Parathyroid adenoma (tissue), 2 donors: ENCODE data around the gene ANKRD17.
"Not testable (repeated sequence)": the region's sequence is repeated elsewhere in the genome, so short reads cannot be mapped to it uniquely, and the experiment has no call there.

Experiments
- H2AFZ ChIP-seq: fragments of 300-600 bp; sonication (generic); one replicate; pipeline ENCODE4 v1.7.0; 2017; ENCODE audit warnings: antibody characterized with exemption, mild to moderate bottlenecking
- H3K27ac ChIP-seq: fragments of 300-600 bp; sonication (generic); one replicate; pipeline ENCODE4 v1.7.0; 2017
- H3K27me3 ChIP-seq: fragments of 300-600 bp; sonication (generic); one replicate; pipeline ENCODE4 v1.7.0; 2017; ENCODE audit warnings: low read length; ENCODE audit not compliant: control insufficient read depth, insufficient read depth
- H3K36me3 ChIP-seq: fragments of 300-600 bp; sonication (generic); one replicate; pipeline ENCODE4 v1.7.0; 2017; ENCODE audit warnings: low read length; ENCODE audit not compliant: control insufficient read depth, insufficient read depth
- H3K4me1 ChIP-seq: fragments of 300-600 bp; sonication (generic); one replicate; pipeline ENCODE4 v1.7.0; 2017; ENCODE audit warnings: control low read depth
- H3K4me2 ChIP-seq: fragments of 300-600 bp; sonication (generic); one replicate; pipeline ENCODE4 v1.7.0; 2017; ENCODE audit warnings: low read length
- H3K4me3 ChIP-seq: fragments of 300-600 bp; sonication (generic); one replicate; pipeline ENCODE4 v1.7.0; 2017; ENCODE audit warnings: low read depth, low read length
- H3K79me2 ChIP-seq: fragments of 300-600 bp; sonication (generic); one replicate; pipeline ENCODE4 v1.7.0; 2017; ENCODE audit warnings: control low read depth
- H3K9ac ChIP-seq: fragments of 300-600 bp; sonication (generic); one replicate; pipeline ENCODE4 v1.7.0; 2017; ENCODE audit warnings: mild to moderate bottlenecking
- H3K9me3 ChIP-seq: fragments of 300-600 bp; sonication (generic); one replicate; pipeline ENCODE4 v1.7.0; 2017; ENCODE audit warnings: low read length; ENCODE audit not compliant: control insufficient read depth
- TF ChIP-seq, protein P1 (sequence below): fragments of 300-600 bp; sonication (generic); IDR thresholded peaks from one replicate; pipeline ENCODE4 v1.7.0; 2017; ENCODE audit warnings: antibody characterized with exemption, mild to moderate bottlenecking
- donor health status: primary hyperparathyroidism.

The ANKRD17 gene

GRCh38 chr4:73267050-73267449 lies 8.5 kb upstream of the ANKRD17 start:
- no peaks in the 10 kb centered on the region for H3K36me3 ChIP-seq
- H2AFZ ChIP-seq, result no peak overlapping the region
- no peak overlapping the region for H3K4me2 ChIP-seq
- H3K9me3 ChIP-seq, result no peaks in the 10 kb centered on the region
- H3K79me2 ChIP-seq, result no peaks in the 10 kb centered on the region
- no peak overlapping the region for H3K9ac ChIP-seq
- TF ChIP-seq, protein P1, sequence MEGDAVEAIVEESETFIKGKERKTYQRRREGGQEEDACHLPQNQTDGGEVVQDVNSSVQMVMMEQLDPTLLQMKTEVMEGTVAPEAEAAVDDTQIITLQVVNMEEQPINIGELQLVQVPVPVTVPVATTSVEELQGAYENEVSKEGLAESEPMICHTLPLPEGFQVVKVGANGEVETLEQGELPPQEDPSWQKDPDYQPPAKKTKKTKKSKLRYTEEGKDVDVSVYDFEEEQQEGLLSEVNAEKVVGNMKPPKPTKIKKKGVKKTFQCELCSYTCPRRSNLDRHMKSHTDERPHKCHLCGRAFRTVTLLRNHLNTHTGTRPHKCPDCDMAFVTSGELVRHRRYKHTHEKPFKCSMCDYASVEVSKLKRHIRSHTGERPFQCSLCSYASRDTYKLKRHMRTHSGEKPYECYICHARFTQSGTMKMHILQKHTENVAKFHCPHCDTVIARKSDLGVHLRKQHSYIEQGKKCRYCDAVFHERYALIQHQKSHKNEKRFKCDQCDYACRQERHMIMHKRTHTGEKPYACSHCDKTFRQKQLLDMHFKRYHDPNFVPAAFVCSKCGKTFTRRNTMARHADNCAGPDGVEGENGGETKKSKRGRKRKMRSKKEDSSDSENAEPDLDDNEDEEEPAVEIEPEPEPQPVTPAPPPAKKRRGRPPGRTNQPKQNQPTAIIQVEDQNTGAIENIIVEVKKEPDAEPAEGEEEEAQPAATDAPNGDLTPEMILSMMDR, result no peak
- H3K4me1 ChIP-seq, result no peaks in the 10 kb centered on the region
- no peak overlapping the region for H3K27ac ChIP-seq
- H3K4me3 ChIP-seq, result no peak overlapping the region
- no peaks in the 10 kb centered on the region for H3K27me3 ChIP-seq

GRCh38 chr4:73259571-73260090 lies 1.0 kb upstream of the ANKRD17 start:
- peaks cover 3% of the 10 kb centered on the region for H3K4me1 ChIP-seq
- H3K79me2 ChIP-seq, result peaks cover 5% of the 10 kb centered on the region
- H3K4me3 ChIP-seq, result peak overlapping the region; percentile 96
- peak overlapping the region; percentile 99 for H3K27ac ChIP-seq
- peak overlapping the region; percentile 91 for H3K9ac ChIP-seq
- H3K9me3 ChIP-seq, result no peaks in the 10 kb centered on the region
- H3K36me3 ChIP-seq, result no peaks in the 10 kb centered on the region
- H3K27me3 ChIP-seq, result no peaks in the 10 kb centered on the region
- peak overlapping the region; percentile 92 for H2AFZ ChIP-seq
- peak overlapping the region; percentile 64 for H3K4me2 ChIP-seq
- TF ChIP-seq, protein P1, result no peak

DNA sequence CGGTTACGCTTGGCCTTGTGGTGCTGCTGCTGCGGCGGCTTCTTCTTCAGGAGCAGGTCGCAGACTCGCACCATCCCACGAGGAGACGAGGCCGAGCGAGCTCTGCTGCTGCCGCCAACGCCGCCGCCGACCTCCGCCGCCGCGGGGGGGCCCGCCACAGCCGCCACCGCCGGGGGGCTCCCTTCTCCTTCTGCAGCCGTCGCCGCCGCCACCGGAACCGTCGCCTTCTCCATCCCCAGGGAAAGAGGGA lies 237 bp downstream of the ANKRD17 start:
- H3K4me1 ChIP-seq, result peaks cover 3% of the 10 kb centered on the region
- peak overlapping the region; percentile 92 for H2AFZ ChIP-seq
- peaks cover 9% of the 10 kb centered on the region for H3K79me2 ChIP-seq
- peak overlapping the region; percentile 96 for H3K4me3 ChIP-seq
- H3K27me3 ChIP-seq, result no peaks in the 10 kb centered on the region
- H3K9ac ChIP-seq, result peak overlapping the region; percentile 61
- peak overlapping the region; percentile 99 for H3K27ac ChIP-seq
- peak overlapping the region; percentile 64 for H3K4me2 ChIP-seq
- TF ChIP-seq, protein P1, result peak; percentile 20
- no peaks in the 10 kb centered on the region for H3K9me3 ChIP-seq
- no peaks in the 10 kb centered on the region for H3K36me3 ChIP-seq

- H3K4me2 ChIP-seq, result peak overlapping the region; percentile 64
- no peaks in the 10 kb centered on the region for H3K27me3 ChIP-seq
- no peaks in the 10 kb centered on the region for H3K36me3 ChIP-seq
- H2AFZ ChIP-seq, result peak overlapping the region; percentile 92
- H3K4me3 ChIP-seq, result peak overlapping the region; percentile 96
- no peak overlapping the region for H3K9ac ChIP-seq
- H3K9me3 ChIP-seq, result no peaks in the 10 kb centered on the region
- H3K27ac ChIP-seq, result peak overlapping the region; percentile 99
- TF ChIP-seq, protein P1, result no peak
- peaks cover 3% of the 10 kb centered on the region for H3K4me1 ChIP-seq
- H3K79me2 ChIP-seq, result peaks cover 9% of the 10 kb centered on the region
Observed at GRCh38 chr4:73257651-73258435, 755 bp downstream of the ANKRD17 start.

DNA sequence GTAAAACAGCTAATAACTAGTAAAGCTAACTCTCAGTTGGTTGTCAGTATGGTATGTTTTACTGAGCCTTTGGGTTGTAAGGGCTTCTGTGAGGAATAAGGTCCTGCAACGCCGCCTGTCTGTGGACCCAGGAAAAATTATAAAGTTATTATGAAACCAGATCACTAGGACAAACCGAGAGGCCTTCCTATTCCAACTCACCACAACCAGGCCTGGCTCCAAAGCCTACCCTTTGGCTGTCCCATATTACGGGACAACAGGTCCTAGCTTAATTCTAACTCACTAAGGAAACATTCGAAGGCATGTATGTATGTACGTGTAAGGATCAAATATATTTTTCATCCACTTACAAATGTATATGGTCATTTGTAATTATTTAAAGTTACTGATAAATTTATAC lies 1.4 kb downstream of the ANKRD17 start:
- peak overlapping the region; percentile 64 for H3K4me2 ChIP-seq
- H3K9me3 ChIP-seq, result no peaks in the 10 kb centered on the region
- H3K9ac ChIP-seq, result no peak overlapping the region
- TF ChIP-seq, protein P1, result peak; percentile 56
- H3K79me2 ChIP-seq, result peaks cover 9% of the 10 kb centered on the region
- no peaks in the 10 kb centered on the region for H3K36me3 ChIP-seq
- H3K4me3 ChIP-seq, result peak overlapping the region; percentile 96
- no peak overlapping the region for H2AFZ ChIP-seq
- no peaks in the 10 kb centered on the region for H3K27me3 ChIP-seq
- peak overlapping the region; percentile 99 for H3K27ac ChIP-seq
- peaks cover 3% of the 10 kb centered on the region for H3K4me1 ChIP-seq

DNA sequence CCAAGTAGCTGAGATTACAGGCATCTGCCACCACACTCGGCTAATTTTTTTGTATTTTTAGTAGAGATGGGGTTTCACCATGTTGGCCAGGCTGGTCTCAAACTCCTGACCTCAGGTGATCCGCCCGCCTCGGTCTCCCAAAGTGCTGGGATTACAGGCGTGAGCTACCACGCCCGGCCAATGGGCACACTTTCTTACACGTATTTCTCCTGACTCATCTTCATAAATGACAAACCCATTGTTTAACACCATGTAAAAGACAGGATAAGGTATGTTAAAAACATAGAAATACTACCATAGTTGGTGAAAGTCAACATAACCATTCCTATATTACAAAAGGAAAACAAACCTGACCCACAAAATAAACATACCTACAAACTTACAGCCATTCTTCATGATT lies 2.8 kb downstream of the ANKRD17 start:
- not testable (repeated sequence) for H3K27me3 ChIP-seq, H3K4me1 ChIP-seq, H3K36me3 ChIP-seq, H3K9me3 ChIP-seq, H2AFZ ChIP-seq, H3K4me2 ChIP-seq, H3K9ac ChIP-seq, H3K27ac ChIP-seq, H3K4me3 ChIP-seq, H3K79me2 ChIP-seq
